ENCODE measurements around the gene TCF4. TPM values are rescaled to one million over a fixed set of nuclear protein-coding genes. Genes with fewer than 3 reads are reported as not detected.

The TCF4 gene
- total RNA-seq, 1 donor from 2014 or later, result 62.8 TPM

- DNase-seq (no peak), ATAC-seq (no peak)
- intact Hi-C loops (cut with micrococcal nuclease), result no loop called here
These were observed 181.5 kb downstream of the TCF4 start for GRCh38 chr18:55406451-55406991.

- DNase-seq (peak; percentile 89), ATAC-seq (peak; percentile 85)
- intact Hi-C loops (cut with micrococcal nuclease), result no loop called here
These were observed 182.0 kb downstream of the TCF4 start for GRCh38 chr18:55405893-55406406.

- DNase-seq (no peak), ATAC-seq (peak; percentile 23)
- intact Hi-C loops (cut with micrococcal nuclease), result no loop called here
These were observed 182.5 kb downstream of the TCF4 start for GRCh38 chr18:55405475-55405874.

- intact Hi-C loops (cut with micrococcal nuclease), result loop anchor here (5.0 kb wide), 1 partner anchor 78 kb away; no protein-coding TSS in a partner anchor
- DNase-seq, result no peak
- no peak for ATAC-seq
These were observed 183.0 kb downstream of the TCF4 start for GRCh38 chr18:55404832-55405465.

- ATAC-seq (no peak), DNase-seq (no peak)
- intact Hi-C loops (cut with micrococcal nuclease), result loop anchor here (5.0 kb wide), 1 partner anchor 77 kb away; no protein-coding TSS in a partner anchor
These were observed 183.7 kb downstream of the TCF4 start for GRCh38 chr18:55404136-55404830.

GRCh38 chr18:55403421-55403949 lies 184.5 kb downstream of the TCF4 start:
- intact Hi-C loops (cut with micrococcal nuclease), result loop anchor here (5.0 kb wide), 1 partner anchor 76 kb away; no protein-coding TSS in a partner anchor
- DNase-seq, result no peak
- ATAC-seq, result no peak

- no peak for DNase-seq
- intact Hi-C loops (cut with micrococcal nuclease), result loop anchor here (5.0 kb wide), 1 partner anchor 76 kb away; no protein-coding TSS in a partner anchor
- no peak for ATAC-seq
These were observed 185.1 kb downstream of the TCF4 start for GRCh38 chr18:55402731-55403405.

- DNase-seq, result no peak
- ATAC-seq, result peak; percentile 69
- intact Hi-C loops (cut with micrococcal nuclease), result loop anchor here (5.0 kb wide), 1 partner anchor 74 kb away; no protein-coding TSS in a partner anchor
These were observed 186.3 kb downstream of the TCF4 start for GRCh38 chr18:55401638-55402191.

- intact Hi-C loops (cut with micrococcal nuclease), result loop anchor here (5.0 kb wide), 1 partner anchor 74 kb away; no protein-coding TSS in a partner anchor
- no peak for DNase-seq
- ATAC-seq, result no peak
These were observed 187.1 kb downstream of the TCF4 start for GRCh38 chr18:55400590-55401541.

GRCh38 chr18:55400081-55400480 lies 187.9 kb downstream of the TCF4 start:
- DNase-seq (no peak), ATAC-seq (no peak)
- intact Hi-C loops (cut with micrococcal nuclease), result loop anchor here (5.0 kb wide), 1 partner anchor 73 kb away; no protein-coding TSS in a partner anchor

GRCh38 chr18:55398858-55399257 lies 189.1 kb downstream of the TCF4 start:
- intact Hi-C loops (cut with micrococcal nuclease), result no loop called here
- ATAC-seq (no peak), DNase-seq (no peak)

- ATAC-seq, result no peak
- DNase-seq, result no peak
- intact Hi-C loops (cut with micrococcal nuclease), result no loop called here
These were observed 191.0 kb downstream of the TCF4 start for GRCh38 chr18:55396979-55397378.

GRCh38 chr18:55396267-55396905 lies 191.6 kb downstream of the TCF4 start:
- intact Hi-C loops (cut with micrococcal nuclease), result no loop called here
- no peak for ATAC-seq
- no peak for DNase-seq

- intact Hi-C loops (cut with micrococcal nuclease), result no loop called here
- DNase-seq (no peak), ATAC-seq (no peak)
These were observed 192.2 kb downstream of the TCF4 start for GRCh38 chr18:55395799-55396198.

- ATAC-seq (no peak), DNase-seq (no peak)
- intact Hi-C loops (cut with micrococcal nuclease), result no loop called here
These were observed 197.1 kb downstream of the TCF4 start for GRCh38 chr18:55390898-55391297.

GRCh38 chr18:55387139-55387984 lies 200.6 kb downstream of the TCF4 start:
- peak; percentile 71 for ATAC-seq
- intact Hi-C loops (cut with micrococcal nuclease), result no loop called here
- DNase-seq, result no peak
